Activated T-cell treated with anti-CD3 and anti-CD28 coated beads, Interleukin-2, amount 50 U/mL, for 72 hours (primary cell): ENCODE measurements around the gene FANCI. TPM values are rescaled to one million over a fixed set of nuclear protein-coding genes. Genes with fewer than 3 reads are reported as not detected.
A peak's percentile ranks its signal among the peaks of the same experiment; 100 is the strongest.

ENCODE experiments used
- ATAC-seq, 2 donors: fragments of 150-1000 bp; cut with Tn5 transposase; replicated peaks in 1 of 2; 2 replicates each; pipeline ENCODE4 v1.10.0; 2021; ENCODE audit warnings: moderate library complexity in 2 of 2, mild to moderate bottlenecking in 1 of 2
- DNase-seq, 2 donors: peaks; one replicate each; pipeline ENCODE4 v3.0.0; 2021 to 2022; ENCODE audit warnings: mixed read lengths in 1 of 2
- H3K27ac Mint-ChIP-seq: one replicate; pipeline ENCODE4 v1.8.0; 2022; ENCODE audit warnings: mild to moderate bottlenecking, moderate library complexity, mixed read lengths
- H3K27me3 Mint-ChIP-seq: one replicate; pipeline ENCODE4 v1.8.0; 2022; ENCODE audit warnings: low read depth, mixed read lengths
- H3K36me3 Mint-ChIP-seq, 2 donors: one replicate each; pipeline ENCODE4 v1.8.0; 2022; ENCODE audit warnings: mixed read lengths in 2 of 2, mild to moderate bottlenecking in 1 of 2; ENCODE audit not compliant: insufficient read depth in 2 of 2
- H3K4me1 Mint-ChIP-seq: one replicate; pipeline ENCODE4 v1.8.0; 2022; ENCODE audit warnings: low read depth, mixed read lengths
- H3K4me3 Mint-ChIP-seq, 2 donors: one replicate each; pipeline ENCODE4 v1.8.0; 2022; ENCODE audit warnings: mild to moderate bottlenecking in 2 of 2, mixed read lengths in 2 of 2, moderate library complexity in 2 of 2
- H3K9me3 Mint-ChIP-seq, 2 donors: one replicate each; pipeline ENCODE4 v1.8.0; 2022; ENCODE audit warnings: mixed read lengths in 2 of 2
- total RNA-seq, 2 donors: library from RNA; stranded (reverse); gene quantifications; one replicate each; pipeline ENCODE4 v1.2.3, GENCODE V29; 2022

Gene FANCI
- total RNA-seq, 2 donors from 2014 or later, result 179 to 195 TPM

- ATAC-seq (no peak), DNase-seq (no peak)
- Mint-ChIP-seq H3K36me3 (peaks cover 9 to 64% of the 10 kb centered on the region in 2 donors), H3K4me1 (no peaks in the 10 kb centered on the region), H3K27ac (no peak overlapping the region), H3K9me3 (no peaks in the 10 kb centered on the region), H3K27me3 (no peaks in the 10 kb centered on the region), H3K4me3 (no peak overlapping the region)
Observed at GRCh38 chr15:89293012-89293411, 49.2 kb downstream of the FANCI start.

- DNase-seq, result no peak
- ATAC-seq, result no peak
- peaks cover 10 to 49% of the 10 kb centered on the region in 2 donors for H3K36me3 Mint-ChIP-seq
- H3K27me3 Mint-ChIP-seq, result no peaks in the 10 kb centered on the region
- H3K9me3 Mint-ChIP-seq, result no peaks in the 10 kb centered on the region
- H3K4me1 Mint-ChIP-seq, result peaks cover 13% of the 10 kb centered on the region
- H3K27ac Mint-ChIP-seq, result peak overlapping the region; percentile 7
- peak overlapping the region in 1 of 2 donors; percentile 2 for H3K4me3 Mint-ChIP-seq
Observed at GRCh38 chr15:89299896-89300295, 56.1 kb downstream of the FANCI start.

DNA sequence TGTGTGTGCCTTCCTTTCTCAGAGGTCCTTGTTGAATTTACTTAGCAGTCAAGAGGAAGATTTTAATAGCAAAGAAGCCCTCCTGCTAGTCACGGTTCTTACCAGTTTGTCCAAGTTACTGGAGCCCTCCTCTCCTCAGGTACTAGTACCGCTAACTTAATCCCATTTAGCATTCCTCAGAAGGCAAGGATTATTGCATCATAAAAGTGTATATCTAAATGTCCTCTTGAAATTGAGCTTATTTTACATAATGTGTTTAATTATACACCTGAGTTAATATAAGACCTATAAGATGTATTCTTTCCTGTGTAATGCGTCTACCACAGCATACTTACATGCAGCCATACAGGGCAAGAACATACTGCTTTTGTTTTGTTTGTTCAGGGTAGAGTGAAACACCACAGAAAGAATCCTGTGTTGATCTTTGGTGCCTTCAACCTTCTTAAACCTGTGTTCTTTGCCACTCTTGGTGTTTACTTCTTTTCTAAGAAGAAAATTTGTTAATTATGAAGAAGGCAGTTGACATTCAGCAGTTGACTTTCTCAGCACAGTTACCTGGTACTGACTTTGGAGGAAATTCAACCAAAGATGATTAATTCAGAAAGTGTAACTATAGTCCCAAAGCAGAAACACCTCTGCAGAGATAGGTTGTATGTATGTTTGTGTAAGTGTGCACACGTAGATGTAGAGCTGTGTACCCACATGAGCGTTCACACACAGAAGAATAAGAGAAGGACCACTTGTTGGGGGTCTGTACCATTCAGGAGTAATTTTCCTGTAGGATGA lies 57.7 kb downstream of the FANCI start:
- Mint-ChIP-seq H3K27me3 (no peaks in the 10 kb centered on the region), H3K4me1 (peaks cover 13% of the 10 kb centered on the region), H3K36me3 (peaks cover 11 to 51% of the 10 kb centered on the region in 2 donors), H3K4me3 (peak overlapping the region in 1 of 2 donors; percentile 16), H3K27ac (peak overlapping the region; percentile 47), H3K9me3 (no peaks in the 10 kb centered on the region)
- ATAC-seq, result peak; percentile 67 to 82
- no peak for DNase-seq

- no peak overlapping the region for H3K4me3 Mint-ChIP-seq
- H3K27ac Mint-ChIP-seq, result peak overlapping the region; percentile 32
- H3K27me3 Mint-ChIP-seq, result no peaks in the 10 kb centered on the region
- ATAC-seq (no peak), DNase-seq (no peak)
- peaks cover 13% of the 10 kb centered on the region for H3K4me1 Mint-ChIP-seq
- peaks cover 13 to 44% of the 10 kb centered on the region in 2 donors for H3K36me3 Mint-ChIP-seq
- no peaks in the 10 kb centered on the region for H3K9me3 Mint-ChIP-seq
Observed at GRCh38 chr15:89303986-89304385, 60.2 kb downstream of the FANCI start.

DNA sequence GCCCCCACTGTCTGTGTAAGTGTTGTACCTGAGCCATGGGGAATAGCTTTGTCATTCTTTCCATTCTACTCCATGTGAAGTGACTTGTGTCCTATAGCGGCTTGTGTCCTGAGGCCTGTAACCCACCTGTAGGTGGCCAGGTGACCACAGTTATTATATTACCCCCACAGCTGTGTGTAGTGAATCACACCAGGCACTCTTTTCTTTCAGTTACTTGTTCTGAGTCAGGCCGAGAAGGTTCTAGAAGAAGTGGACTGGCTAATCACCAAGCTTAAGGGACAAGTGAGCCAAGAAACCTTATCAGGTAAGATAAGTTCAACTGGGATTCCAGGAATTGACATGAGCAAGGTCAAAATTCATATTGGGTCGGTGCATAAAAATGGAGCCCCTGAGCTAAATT lies 61.6 kb downstream of the FANCI start:
- no peak for DNase-seq
- H3K4me3 Mint-ChIP-seq, result no peak overlapping the region
- peak overlapping the region; percentile 43 for H3K27ac Mint-ChIP-seq
- peaks cover 12 to 46% of the 10 kb centered on the region in 2 donors for H3K36me3 Mint-ChIP-seq
- H3K4me1 Mint-ChIP-seq, result peaks cover 13% of the 10 kb centered on the region
- no peak for ATAC-seq
- no peaks in the 10 kb centered on the region for H3K27me3 Mint-ChIP-seq
- no peaks in the 10 kb centered on the region for H3K9me3 Mint-ChIP-seq

DNA sequence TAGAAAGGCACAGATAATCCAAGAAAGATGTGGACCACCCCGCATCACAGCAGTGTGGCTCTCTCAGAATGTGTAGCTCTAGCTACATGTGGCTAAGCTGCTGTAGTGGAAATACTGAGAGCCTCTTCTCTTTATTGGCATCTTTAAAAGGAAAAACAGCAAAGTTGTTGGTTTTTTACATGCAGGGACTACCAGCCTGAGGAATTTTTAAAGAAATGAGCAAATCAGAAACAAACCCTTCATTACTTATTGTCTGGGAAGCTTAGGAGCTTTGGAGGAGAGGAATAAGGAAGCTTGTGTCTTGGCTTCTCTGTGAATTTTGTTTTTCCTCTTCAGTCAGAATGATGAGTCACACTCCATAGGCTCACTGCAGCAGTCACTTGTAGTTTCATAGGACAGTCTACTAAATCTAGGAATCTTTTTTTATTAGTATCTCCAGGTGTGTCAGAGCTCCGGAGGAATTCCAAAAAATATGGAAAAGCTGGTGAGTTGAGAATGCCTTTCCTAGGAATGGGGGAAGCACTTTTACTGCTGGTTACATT lies 63.3 kb downstream of the FANCI start:
- peaks cover 14 to 40% of the 10 kb centered on the region in 2 donors for H3K36me3 Mint-ChIP-seq
- DNase-seq, result no peak
- no peaks in the 10 kb centered on the region for H3K9me3 Mint-ChIP-seq
- H3K4me1 Mint-ChIP-seq, result no peaks in the 10 kb centered on the region
- no peak overlapping the region for H3K4me3 Mint-ChIP-seq
- H3K27ac Mint-ChIP-seq, result peak overlapping the region; percentile 68
- ATAC-seq, result no peak
- H3K27me3 Mint-ChIP-seq, result no peaks in the 10 kb centered on the region

GRCh38 chr15:89307791-89308190 lies 64.0 kb downstream of the FANCI start:
- DNase-seq, result no peak
- no peak for ATAC-seq
- no peaks in the 10 kb centered on the region for H3K9me3 Mint-ChIP-seq
- no peak overlapping the region for H3K4me3 Mint-ChIP-seq
- H3K27ac Mint-ChIP-seq, result peak overlapping the region; percentile 68
- no peaks in the 10 kb centered on the region for H3K27me3 Mint-ChIP-seq
- no peaks in the 10 kb centered on the region for H3K4me1 Mint-ChIP-seq
- H3K36me3 Mint-ChIP-seq, result peaks cover 14 to 43% of the 10 kb centered on the region in 2 donors

GRCh38 chr15:89308236-89308635 lies 64.5 kb downstream of the FANCI start:
- Mint-ChIP-seq H3K9me3 (no peaks in the 10 kb centered on the region), H3K27ac (no peak overlapping the region), H3K4me3 (no peak overlapping the region), H3K27me3 (no peaks in the 10 kb centered on the region), H3K36me3 (peaks cover 16 to 42% of the 10 kb centered on the region in 2 donors), H3K4me1 (no peaks in the 10 kb centered on the region)
- ATAC-seq, result no peak
- no peak for DNase-seq

DNA sequence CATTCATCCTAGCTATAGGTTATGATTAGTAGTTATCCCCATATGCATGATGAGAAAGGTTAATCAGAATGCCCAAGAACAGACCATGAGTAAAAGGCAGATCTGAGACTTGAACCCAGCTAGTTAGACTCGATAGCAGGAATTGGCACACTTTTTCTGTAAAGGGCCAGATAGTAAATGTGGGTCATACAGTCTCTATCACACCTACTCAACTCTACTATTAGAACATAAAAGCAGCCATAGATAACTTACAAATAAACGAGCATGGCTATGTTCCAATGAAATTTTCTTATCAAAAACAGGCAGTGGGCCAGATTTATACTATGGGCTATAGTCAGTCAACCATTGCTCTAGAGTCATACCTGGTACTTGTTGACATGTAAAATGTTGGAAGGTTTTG lies 66.2 kb downstream of the FANCI start:
- peaks cover 19 to 36% of the 10 kb centered on the region in 2 donors for H3K36me3 Mint-ChIP-seq

DNA sequence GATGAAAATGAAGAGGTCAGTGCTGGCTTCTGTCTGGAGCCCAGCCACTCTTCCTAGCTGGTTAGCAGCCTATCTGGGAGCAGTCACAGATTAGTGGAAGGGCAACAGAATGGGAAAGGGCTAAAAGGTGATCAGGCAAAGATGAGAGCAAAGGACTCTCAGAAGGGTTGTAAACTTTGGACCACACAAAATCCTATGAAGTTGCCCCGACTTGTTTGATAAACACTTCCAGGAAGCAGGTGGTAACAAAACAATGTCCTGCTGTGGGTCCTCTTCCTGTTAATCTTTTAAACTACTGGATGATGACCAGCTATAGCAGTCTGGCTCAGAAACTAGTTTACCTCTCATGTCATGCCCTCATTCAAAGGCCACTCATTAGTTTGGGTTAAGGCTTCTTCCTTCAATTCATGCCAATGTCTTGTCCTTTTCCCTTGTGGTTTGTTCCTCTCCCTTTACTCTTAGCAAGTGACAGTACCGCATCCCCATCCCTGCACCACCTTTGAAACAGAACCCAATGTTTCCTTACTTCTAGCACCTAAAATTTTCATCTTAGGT lies 71.7 kb downstream of the FANCI start:
- Mint-ChIP-seq H3K4me1 (peaks cover 15% of the 10 kb centered on the region), H3K27me3 (no peaks in the 10 kb centered on the region), H3K4me3 (no peak overlapping the region), H3K9me3 (no peaks in the 10 kb centered on the region), H3K36me3 (peaks cover 17 to 41% of the 10 kb centered on the region in 2 donors), H3K27ac (peak overlapping the region; percentile 41)
- ATAC-seq (no peak), DNase-seq (no peak)

More for the DNA sequence above, 66.2 kb downstream of the FANCI start:
- Mint-ChIP-seq H3K9me3 (no peaks in the 10 kb centered on the region), H3K4me1 (no peaks in the 10 kb centered on the region), H3K27me3 (no peaks in the 10 kb centered on the region), H3K27ac (no peak overlapping the region), H3K4me3 (no peak overlapping the region)
- DNase-seq (no peak), ATAC-seq (no peak)

GRCh38 chr15:89316504-89316903 lies 72.7 kb downstream of the FANCI start:
- ATAC-seq (no peak), DNase-seq (no peak)
- peaks cover 15% of the 10 kb centered on the region for H3K4me1 Mint-ChIP-seq
- H3K4me3 Mint-ChIP-seq, result no peak overlapping the region
- H3K27ac Mint-ChIP-seq, result no peak overlapping the region
- no peaks in the 10 kb centered on the region for H3K27me3 Mint-ChIP-seq
- no peaks in the 10 kb centered on the region for H3K9me3 Mint-ChIP-seq
- peaks cover 15 to 40% of the 10 kb centered on the region in 2 donors for H3K36me3 Mint-ChIP-seq

DNA sequence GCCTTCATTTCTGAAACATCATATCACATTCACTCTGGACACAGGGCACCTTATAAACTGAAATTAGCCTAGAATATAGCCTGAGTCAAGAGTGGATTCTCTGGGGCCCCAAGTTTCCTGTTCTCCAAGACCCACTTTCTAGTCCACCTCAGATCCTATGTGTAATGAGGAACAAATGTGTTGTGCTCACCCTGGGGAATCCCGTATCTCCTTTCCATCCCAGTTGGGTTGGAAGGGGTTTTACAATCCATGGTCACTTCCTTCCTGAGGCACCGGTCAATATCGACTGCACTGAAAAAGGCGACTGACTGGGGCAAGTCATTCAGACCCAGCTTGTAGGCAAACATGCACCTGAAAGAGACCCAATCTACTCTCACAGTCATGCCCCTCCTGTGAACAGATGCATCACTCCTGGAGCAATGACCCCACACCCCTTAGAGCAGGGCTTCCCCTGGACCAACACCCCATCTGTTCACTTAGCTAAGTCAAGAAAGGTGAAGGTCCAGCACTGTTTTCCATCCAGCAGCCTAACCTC lies 73.5 kb downstream of the FANCI start:
- peak overlapping the region; percentile 58 for H3K27ac Mint-ChIP-seq
- no peak overlapping the region for H3K4me3 Mint-ChIP-seq
- DNase-seq, result no peak
- H3K27me3 Mint-ChIP-seq, result no peaks in the 10 kb centered on the region
- H3K9me3 Mint-ChIP-seq, result no peaks in the 10 kb centered on the region
- peak; percentile 21 to 22 for ATAC-seq
- H3K36me3 Mint-ChIP-seq, result peaks cover 14 to 44% of the 10 kb centered on the region in 2 donors
- peaks cover 15% of the 10 kb centered on the region for H3K4me1 Mint-ChIP-seq

DNA sequence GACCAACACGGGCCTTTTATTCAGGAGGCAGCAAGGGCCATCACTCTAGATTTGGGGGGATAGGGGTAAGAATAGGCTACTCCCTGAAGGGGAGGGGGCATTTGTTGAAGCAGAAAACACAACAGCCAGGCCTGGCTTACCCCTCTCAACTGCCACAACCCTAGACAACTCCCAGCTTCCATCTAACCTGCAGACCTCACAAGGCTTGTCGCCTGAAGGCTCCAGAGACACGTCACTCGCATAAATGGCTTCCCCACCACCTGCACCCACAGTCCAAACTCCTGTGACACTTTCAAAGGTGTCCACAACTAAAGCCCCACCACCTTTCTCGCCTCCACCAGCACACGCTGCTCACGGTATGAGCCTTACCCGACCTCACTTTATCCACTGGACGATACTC lies 75.9 kb downstream of the FANCI start:
- H3K36me3 Mint-ChIP-seq, result peaks cover 11 to 37% of the 10 kb centered on the region in 2 donors
- H3K27ac Mint-ChIP-seq, result no peak overlapping the region
- no peaks in the 10 kb centered on the region for H3K27me3 Mint-ChIP-seq
- no peak for DNase-seq
- no peak for ATAC-seq
- H3K4me1 Mint-ChIP-seq, result peaks cover 15% of the 10 kb centered on the region
- no peaks in the 10 kb centered on the region for H3K9me3 Mint-ChIP-seq
- no peak overlapping the region for H3K4me3 Mint-ChIP-seq
